Measurements from ENCODE around the gene C9orf50. TPM values are rescaled to one million over a fixed set of nuclear protein-coding genes. Genes with fewer than 3 reads are reported as not detected.

The C9orf50 gene
- total RNA-seq, 3 donors from 2014 or later (not counting 1 experiment from before 2014, with no cell fraction given): not detected

DNA sequence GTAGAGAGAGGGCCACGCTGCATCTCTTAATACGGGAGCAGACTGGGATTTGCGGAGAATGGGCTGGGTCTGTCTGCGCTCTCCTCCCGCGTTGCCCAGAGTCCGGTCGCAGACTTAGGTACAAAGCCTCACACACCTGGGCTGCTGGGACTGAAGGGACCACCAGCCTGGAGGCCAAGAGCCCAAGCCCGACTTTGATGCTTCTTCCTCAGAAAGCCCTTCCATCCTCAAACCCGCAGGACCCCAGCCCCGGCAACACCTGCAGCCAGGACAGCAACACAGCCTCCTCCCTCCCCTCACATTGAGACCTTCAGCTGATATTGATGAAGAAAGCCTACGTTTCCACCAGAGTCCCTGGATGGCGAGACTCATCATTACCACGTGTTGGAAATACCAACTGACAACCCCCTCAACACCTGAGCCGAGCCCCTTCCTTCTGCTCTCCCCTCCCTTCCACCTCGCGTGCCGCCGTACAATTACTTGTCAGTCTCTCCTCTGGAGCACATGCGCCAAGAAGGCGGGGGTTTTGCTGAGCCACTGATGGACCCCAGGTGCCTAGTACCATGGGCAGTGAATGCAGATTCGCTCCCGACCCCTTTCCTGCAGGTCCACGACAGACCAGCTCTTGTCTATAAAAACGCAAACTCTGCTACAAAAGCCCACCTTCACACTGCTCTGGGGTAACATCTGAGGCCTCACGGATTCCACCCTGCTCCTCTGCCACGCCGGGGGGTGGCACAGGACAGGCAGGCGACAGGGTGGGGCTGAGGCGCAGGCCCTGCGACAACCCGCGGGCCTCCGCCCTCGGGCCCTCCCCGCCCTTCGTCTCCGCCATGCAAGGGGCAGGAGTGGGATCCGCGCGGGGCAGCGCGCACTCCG, 20.2 kb upstream of the C9orf50 start:
- DNase-seq: peak in 1 of 2 donors; percentile 65
- Mint-ChIP-seq H3K4me1 (peaks cover 6 to 37% of the 10 kb centered on the region in 2 donors), H3K36me3 (no peaks in the 10 kb centered on the region), H3K27me3 (ENCODE audit: low read depth in 2 of 2) (no peaks in the 10 kb centered on the region), H3K4me3 (peak overlapping the region; percentile 85), H3K9me3 (no peaks in the 10 kb centered on the region), H3K27ac (peak overlapping the region; percentile 80 to 82)
- TF ChIP-seq, protein P1, sequence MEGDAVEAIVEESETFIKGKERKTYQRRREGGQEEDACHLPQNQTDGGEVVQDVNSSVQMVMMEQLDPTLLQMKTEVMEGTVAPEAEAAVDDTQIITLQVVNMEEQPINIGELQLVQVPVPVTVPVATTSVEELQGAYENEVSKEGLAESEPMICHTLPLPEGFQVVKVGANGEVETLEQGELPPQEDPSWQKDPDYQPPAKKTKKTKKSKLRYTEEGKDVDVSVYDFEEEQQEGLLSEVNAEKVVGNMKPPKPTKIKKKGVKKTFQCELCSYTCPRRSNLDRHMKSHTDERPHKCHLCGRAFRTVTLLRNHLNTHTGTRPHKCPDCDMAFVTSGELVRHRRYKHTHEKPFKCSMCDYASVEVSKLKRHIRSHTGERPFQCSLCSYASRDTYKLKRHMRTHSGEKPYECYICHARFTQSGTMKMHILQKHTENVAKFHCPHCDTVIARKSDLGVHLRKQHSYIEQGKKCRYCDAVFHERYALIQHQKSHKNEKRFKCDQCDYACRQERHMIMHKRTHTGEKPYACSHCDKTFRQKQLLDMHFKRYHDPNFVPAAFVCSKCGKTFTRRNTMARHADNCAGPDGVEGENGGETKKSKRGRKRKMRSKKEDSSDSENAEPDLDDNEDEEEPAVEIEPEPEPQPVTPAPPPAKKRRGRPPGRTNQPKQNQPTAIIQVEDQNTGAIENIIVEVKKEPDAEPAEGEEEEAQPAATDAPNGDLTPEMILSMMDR (IDR thresholded peaks at IDR 0.05): no peak
- Histone ChIP-seq H3K9me3 (ENCODE audit: control insufficient read depth, insufficient read depth, low read length) (no peaks in the 10 kb centered on the region), H3K4me1 (ENCODE audit: control insufficient read depth, insufficient read depth, low read length) (peaks cover 23% of the 10 kb centered on the region), H3K27ac (ENCODE audit: low read length) (peak overlapping the region; percentile 30), H3K27me3 (ENCODE audit: control insufficient read depth, insufficient read depth, low read length) (no peaks in the 10 kb centered on the region), H3K4me3 (ENCODE audit: low read length) (peak overlapping the region; percentile 90), H3K36me3 (ENCODE audit: control insufficient read depth, insufficient read depth, low read length) (peaks cover 24% of the 10 kb centered on the region)
- ATAC-seq: peak in 2 of 3 donors; percentile 35 to 36
- intact Hi-C loops (cut with micrococcal nuclease): no loop called here
- WGBS (ENCODE audit: insufficient coverage): 21% methylated on average over 44 of the region's 44 CpGs

DNA sequence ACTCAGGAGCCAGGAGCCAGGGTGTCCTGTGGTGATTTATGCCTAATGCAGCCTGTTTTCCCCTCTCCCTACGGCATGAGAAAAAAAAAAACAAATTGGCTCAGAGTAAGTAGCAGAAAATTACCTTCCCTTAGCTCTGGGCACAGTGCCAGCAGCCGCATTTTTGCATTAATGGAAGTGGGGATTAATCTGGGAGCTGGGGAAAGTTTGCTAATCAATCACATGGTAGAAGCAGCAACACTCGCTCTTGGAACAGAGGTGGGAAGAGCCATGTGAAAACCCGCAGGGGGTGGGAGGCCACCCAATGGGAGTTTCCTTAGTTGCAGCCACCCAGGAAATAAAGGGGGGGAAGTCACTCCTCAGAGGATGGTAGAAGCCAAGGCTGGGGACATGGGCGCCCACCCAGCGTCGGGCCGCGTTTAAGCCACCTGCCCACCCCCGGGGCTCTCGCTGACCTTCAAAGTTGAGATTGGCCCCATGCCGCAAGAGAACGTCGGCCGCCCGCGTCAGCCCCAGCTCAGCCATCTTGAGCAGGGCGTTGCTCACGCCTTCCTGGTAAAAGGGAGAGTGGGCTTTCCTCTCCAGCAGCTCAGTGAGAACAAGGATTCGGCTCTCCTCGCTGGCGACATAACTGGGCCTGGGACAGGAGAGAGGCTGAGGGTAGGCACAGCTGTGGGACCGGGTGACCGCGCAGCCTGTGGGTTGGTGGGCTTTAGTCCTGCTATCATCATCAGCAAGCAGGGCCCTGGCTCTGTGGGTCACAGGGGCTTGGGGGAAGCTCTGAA, 19.4 kb upstream of the C9orf50 start:
- no peak overlapping the region for H3K27ac ChIP-seq (ENCODE audit: low read length)

DNA sequence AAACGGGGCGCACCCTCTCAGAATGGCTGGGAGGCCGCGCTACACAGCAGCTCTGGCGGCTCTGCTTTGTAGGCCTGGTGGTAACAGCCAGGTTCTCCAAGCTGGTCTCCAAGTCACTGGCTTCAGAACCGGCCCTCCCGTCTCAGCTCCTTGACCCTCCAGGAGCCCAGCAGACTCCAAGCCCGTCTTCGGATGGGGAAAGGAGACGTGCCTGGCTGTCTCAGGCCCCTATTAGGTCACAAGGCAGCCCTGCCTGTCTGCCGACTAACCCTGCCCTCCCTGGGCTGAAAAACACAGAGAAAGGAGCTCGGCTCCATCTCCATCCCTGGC, 18.8 kb upstream of the C9orf50 start:
- no peak overlapping the region for H3K27ac Mint-ChIP-seq
- H3K36me3 Mint-ChIP-seq: no peaks in the 10 kb centered on the region
- Histone ChIP-seq H3K27me3 (ENCODE audit: control insufficient read depth, insufficient read depth, low read length) (no peaks in the 10 kb centered on the region), H3K4me1 (ENCODE audit: control insufficient read depth, insufficient read depth, low read length) (peaks cover 23% of the 10 kb centered on the region), H3K9me3 (ENCODE audit: control insufficient read depth, insufficient read depth, low read length) (no peaks in the 10 kb centered on the region), H3K27ac (ENCODE audit: low read length) (no peak overlapping the region), H3K4me3 (ENCODE audit: low read length) (no peak overlapping the region), H3K36me3 (ENCODE audit: control insufficient read depth, insufficient read depth, low read length) (peaks cover 35% of the 10 kb centered on the region)
- ATAC-seq: no peak
- DNase-seq: no peak
- peak overlapping the region; percentile 85 for H3K4me3 Mint-ChIP-seq
- TF ChIP-seq, protein P1 (IDR thresholded peaks at IDR 0.05): no peak
- no peaks in the 10 kb centered on the region for H3K9me3 Mint-ChIP-seq
- peaks cover 6 to 37% of the 10 kb centered on the region in 2 donors for H3K4me1 Mint-ChIP-seq
- 89% methylated on average over 12 of the region's 12 CpGs for WGBS (ENCODE audit: insufficient coverage)
- intact Hi-C loops (cut with micrococcal nuclease): no loop called here
- no peaks in the 10 kb centered on the region for H3K27me3 Mint-ChIP-seq (ENCODE audit: low read depth in 2 of 2)

More for the DNA sequence above, 19.4 kb upstream of the C9orf50 start:
- Histone ChIP-seq H3K4me3 (ENCODE audit: low read length) (no peak overlapping the region), H3K9me3 (ENCODE audit: control insufficient read depth, insufficient read depth, low read length) (no peaks in the 10 kb centered on the region), H3K27me3 (ENCODE audit: control insufficient read depth, insufficient read depth, low read length) (no peaks in the 10 kb centered on the region), H3K4me1 (ENCODE audit: control insufficient read depth, insufficient read depth, low read length) (peaks cover 23% of the 10 kb centered on the region), H3K36me3 (ENCODE audit: control insufficient read depth, insufficient read depth, low read length) (peaks cover 29% of the 10 kb centered on the region)
- no peaks in the 10 kb centered on the region for H3K9me3 Mint-ChIP-seq
- 93% methylated on average over 24 of the region's 25 CpGs for WGBS (ENCODE audit: insufficient coverage)
- intact Hi-C loops (cut with micrococcal nuclease): no loop called here
- no peak for DNase-seq
- no peak for ATAC-seq
- peaks cover 6 to 37% of the 10 kb centered on the region in 2 donors for H3K4me1 Mint-ChIP-seq
- no peak overlapping the region for H3K27ac Mint-ChIP-seq
- H3K4me3 Mint-ChIP-seq: peak overlapping the region; percentile 85
- TF ChIP-seq, protein P1 (IDR thresholded peaks at IDR 0.05): no peak
- H3K36me3 Mint-ChIP-seq: no peaks in the 10 kb centered on the region
- no peaks in the 10 kb centered on the region for H3K27me3 Mint-ChIP-seq (ENCODE audit: low read depth in 2 of 2)
